ENCODE results near the gene MEX3D.

GRCh38 chr19:1577929-1578618 is 9.9 kb upstream of the MEX3D start:
- TF ChIP-seq CTCF (conservative IDR thresholded peaks at IDR 0.05) (no peak), EZH2 (IDR thresholded peaks at IDR 0.05; ENCODE audit: low read depth) (no peak)

Data from PC-9 (cell line).